HG03571 (cell line): ENCODE measurements around the gene COX20.
A peak's percentile ranks its signal among the peaks of the same experiment; 100 is the strongest.

Experiments
- ATAC-seq: cut with Tn5 transposase; IDR thresholded peaks from one replicate; pipeline ENCODE4 v1.9.1; 2021; ENCODE audit not compliant: unreplicated experiment

The COX20 gene

GRCh38 chr1:244850896-244851295, 15.4 kb downstream of the COX20 start:
- ATAC-seq = no peak

GRCh38 chr1:244851546-244852231, 16.2 kb downstream of the COX20 start:
- no peak for ATAC-seq

- no peak for ATAC-seq
Observed at GRCh38 chr1:244852694-244853093, 17.2 kb downstream of the COX20 start.

- no peak for ATAC-seq
Observed at GRCh38 chr1:244854166-244854565, 18.7 kb downstream of the COX20 start.

- ATAC-seq = no peak
Observed at GRCh38 chr1:244854865-244855578, 19.6 kb downstream of the COX20 start.

- no peak for ATAC-seq
Observed at GRCh38 chr1:244857761-244858160, 22.3 kb downstream of the COX20 start.

GRCh38 chr1:244858357-244858756, 22.9 kb downstream of the COX20 start:
- ATAC-seq = no peak

- ATAC-seq = no peak
Observed at GRCh38 chr1:244860078-244860477, 24.6 kb downstream of the COX20 start.

- ATAC-seq = no peak
Observed at GRCh38 chr1:244860914-244861610, 25.6 kb downstream of the COX20 start.

GRCh38 chr1:244861683-244862082, 26.2 kb downstream of the COX20 start:
- no peak for ATAC-seq

- ATAC-seq = no peak
Observed at GRCh38 chr1:244862354-244862698, 26.9 kb downstream of the COX20 start.

GRCh38 chr1:244862699-244863490, 27.4 kb downstream of the COX20 start:
- peak; percentile 60 for ATAC-seq

- ATAC-seq = peak; percentile 3
Observed at GRCh38 chr1:244863491-244864252, 28.2 kb downstream of the COX20 start.

- ATAC-seq = peak; percentile 54
Observed at GRCh38 chr1:244864253-244865027, 29.0 kb downstream of the COX20 start, which contains the start of gene HNRNPU. HNRNPU (minus strand) TSS chr1:244864543; CDS start chr1:244864307, 236 bp downstream.

GRCh38 chr1:244865028-244865371, 29.5 kb downstream of the COX20 start:
- no peak for ATAC-seq

GRCh38 chr1:244865820-244866219, 30.4 kb downstream of the COX20 start:
- no peak for ATAC-seq

GRCh38 chr1:244866355-244866754, 30.9 kb downstream of the COX20 start:
- ATAC-seq = no peak

GRCh38 chr1:244868484-244869363, 33.3 kb downstream of the COX20 start:
- ATAC-seq = no peak

GRCh38 chr1:244869364-244869827, 33.9 kb downstream of the COX20 start:
- ATAC-seq = no peak
